NCI-H1694 treated with DMSO at 0.1 percent for 48 hours (cell line): ENCODE data around the gene LARP4B.

Experiments used
- DNase-seq: peaks from one replicate; lab custom pipeline; 2025; lab: John Stamatoyannopoulos, UW

The LARP4B gene

DNA sequence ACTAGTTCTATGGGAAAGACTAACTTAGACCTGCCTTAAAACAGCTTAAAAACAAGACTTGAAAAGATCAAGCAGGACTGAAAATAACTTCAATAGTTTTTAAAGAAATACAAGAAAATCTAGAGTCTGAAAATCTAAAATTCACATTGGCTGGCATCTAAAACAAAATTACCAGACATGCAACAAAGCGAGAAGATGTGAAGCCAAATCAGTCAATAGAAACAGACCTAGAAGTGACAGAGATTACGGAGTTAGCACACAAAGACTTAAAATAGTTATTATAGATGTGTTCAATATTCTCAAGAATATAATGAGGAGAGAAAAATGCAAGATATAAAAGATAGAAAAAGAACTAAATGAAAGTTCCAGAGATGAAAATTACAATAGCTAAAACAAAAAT is 163.7 kb downstream of the LARP4B start:
- no peak for DNase-seq

DNA sequence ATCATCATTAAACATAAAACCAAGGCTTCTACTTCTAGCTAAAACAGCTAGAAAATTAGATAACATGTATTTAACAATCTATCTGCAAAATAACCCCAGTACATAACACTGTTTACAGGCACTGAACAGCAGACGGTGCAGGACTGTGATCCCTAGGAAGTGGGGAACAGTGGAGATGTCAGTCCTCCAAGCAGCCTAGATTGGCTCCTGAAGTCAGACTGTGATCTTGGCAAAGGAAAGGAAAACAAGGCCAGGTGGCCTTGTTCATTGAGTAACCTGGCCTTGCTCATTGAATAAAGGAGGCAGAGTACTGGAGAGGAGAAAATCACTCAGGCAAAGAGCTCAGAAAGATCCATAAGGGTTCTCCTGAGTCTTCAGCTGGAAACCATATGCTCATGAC is 164.3 kb downstream of the LARP4B start:
- DNase-seq = no peak

DNA sequence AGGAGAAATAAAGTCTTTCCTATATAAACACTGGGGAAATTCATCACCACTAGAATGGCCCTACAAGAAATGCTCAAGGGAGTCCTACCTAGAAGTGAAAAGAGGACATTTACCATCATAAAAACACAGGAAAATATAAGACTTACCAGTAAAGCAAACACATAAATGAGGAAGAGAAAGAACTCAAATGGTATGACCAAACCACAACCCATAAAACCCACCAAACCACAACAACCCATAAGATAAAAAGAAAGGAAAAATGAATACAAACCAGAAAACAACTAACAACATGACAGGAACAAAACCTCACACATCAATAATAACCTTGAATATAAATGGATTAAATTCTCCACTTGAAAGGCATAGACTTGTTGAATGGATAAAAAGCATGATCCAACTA is 170.1 kb downstream of the LARP4B start:
- DNase-seq = no peak

DNA sequence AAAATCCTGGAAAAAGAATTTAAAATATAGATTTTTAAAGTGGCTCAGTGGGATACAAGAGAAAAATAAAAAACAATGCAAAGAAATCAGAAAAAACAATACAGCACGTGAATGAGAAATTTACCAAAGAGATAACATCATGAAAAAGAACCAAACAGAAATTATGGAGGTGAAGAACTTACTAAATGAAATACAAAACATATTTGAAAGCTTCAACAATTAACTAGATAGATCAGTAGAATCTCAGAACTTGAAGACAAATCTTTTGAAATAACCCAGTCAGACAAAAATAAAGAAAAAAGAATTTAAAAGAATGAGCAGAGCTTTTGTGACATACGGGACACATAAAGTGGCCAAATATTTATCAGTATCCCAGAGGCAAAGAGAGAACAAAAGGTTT is 170.9 kb downstream of the LARP4B start:
- no peak for DNase-seq

DNA sequence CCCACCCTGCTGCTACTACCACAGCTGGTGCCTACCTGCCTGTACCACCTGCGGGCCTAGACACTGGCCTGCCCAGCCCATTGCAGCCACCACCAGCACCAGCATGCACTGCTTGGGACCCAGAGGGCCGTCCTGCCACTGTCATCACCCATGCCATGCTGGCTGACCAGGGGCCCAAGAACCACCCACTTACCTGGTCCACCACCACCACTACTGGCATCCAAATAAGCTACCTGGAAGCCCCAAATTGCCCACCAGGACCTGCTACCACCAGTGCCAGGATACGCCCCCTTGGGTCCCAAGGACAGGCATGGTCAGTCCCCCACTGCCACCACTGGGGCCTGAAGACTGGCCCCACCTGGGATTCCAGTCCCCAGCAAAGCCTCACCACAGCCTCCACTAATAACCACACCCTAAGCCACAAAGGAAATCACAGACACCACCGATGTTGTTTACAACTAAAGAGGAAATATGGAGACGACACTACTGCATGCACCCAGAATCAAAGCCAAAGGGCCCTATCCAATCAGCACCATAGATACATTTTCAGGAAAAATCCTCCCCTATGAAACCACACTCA is 171.5 kb downstream of the LARP4B start:
- no peak for DNase-seq
